ENCODE results near the gene KRT17. TPM values are rescaled to one million over a fixed set of nuclear protein-coding genes. Genes with fewer than 3 reads are reported as not detected.

KRT17 gene
- total and polyA plus RNA-seq, 9 of the 15 experiments (the other 6 are each of a cell fraction or from before 2014, with no cell fraction given): 0.23 to 0.25 TPM; not detected in 7

DNA sequence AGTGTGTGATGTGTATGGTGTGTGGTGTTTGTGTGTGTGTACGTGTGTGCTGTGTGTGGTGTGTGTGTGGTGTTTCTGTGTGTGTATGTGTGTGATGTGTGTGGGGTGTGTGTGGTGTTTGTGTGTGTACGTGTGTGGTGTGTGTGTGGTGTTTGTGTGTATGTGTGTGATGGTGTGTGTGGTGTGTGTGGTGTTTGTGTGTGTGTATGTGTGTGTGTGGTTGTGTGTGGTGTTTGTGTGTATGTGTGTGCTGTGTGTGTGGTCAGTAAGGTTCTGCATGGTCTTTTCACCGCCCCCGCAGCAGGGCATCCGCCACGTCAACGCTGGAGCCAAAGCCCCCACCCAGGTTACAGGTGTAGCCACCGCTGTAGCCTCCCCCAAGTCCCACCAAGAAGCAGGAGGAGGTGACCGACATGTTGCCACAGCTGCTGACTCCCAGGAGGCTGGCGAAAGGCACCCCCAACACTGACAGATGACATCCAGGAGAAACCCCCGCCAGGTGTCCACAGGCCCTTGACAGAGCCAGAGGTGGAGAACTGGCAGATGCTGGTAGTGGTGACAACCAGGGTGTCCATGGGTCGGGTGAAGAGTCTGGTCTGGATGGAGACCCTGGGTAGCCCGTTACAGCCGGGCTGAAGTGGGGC, 9.3 kb upstream of the KRT17 start:
- Histone ChIP-seq H3K4me1 (replicated peaks in 1 of 2; ENCODE audit: control insufficient read depth in 2 of 2, insufficient read depth in 2 of 2, low read length in 2 of 2) (peaks cover 3 to 28% of the 10 kb centered on the region in 2 experiments; a peak in 3 of 5 replicates), H3K9ac (ENCODE audit: insufficient read depth in 1 of 2, low read depth in 2 of 2, low read length in 2 of 2) (no peak overlapping the region), H2AFZ (ENCODE audit: low read depth, low read length) (no peak overlapping the region), H3K36me3 (ENCODE audit: control insufficient read depth, insufficient read depth, low read length) (no peaks in the 10 kb centered on the region), H3K9me3 (replicated peaks; ENCODE audit: control insufficient read depth, insufficient read depth, low read depth, low read length) (no peaks in the 10 kb centered on the region), H3K27ac (ENCODE audit: extremely low read depth, low read depth, low read length) (no peak overlapping the region), H3K27me3 (ENCODE audit: control insufficient read depth in 2 of 2, insufficient read depth in 2 of 2, low read length in 2 of 2) (no peaks in the 10 kb centered on the region), H3K79me2 (ENCODE audit: control insufficient read depth, insufficient read depth, low read length) (no peaks in the 10 kb centered on the region), H4K20me1 (replicated peaks; ENCODE audit: control insufficient read depth, insufficient read depth, low read length) (peaks cover 5% of the 10 kb centered on the region; the same call in 1 of the 2 replicates), H3K4me3 (no peak overlapping the region), H3K9me1 (ENCODE audit: control insufficient read depth, insufficient read depth, low read length) (no peaks in the 10 kb centered on the region), H3K4me2 (ENCODE audit: insufficient read depth, low read length) (no peak overlapping the region)
- ATAC-seq (peak; percentile 42), FAIRE-seq (peak; percentile 96), DNase-seq (ENCODE audit: extremely low read depth in 1 of 4, low spot score in 3 of 4) (no peak)
- ChIA-PET CTCF (ENCODE audit: low intra/inter-chr PET ratio) (no interaction called here), POLR2A (interaction anchor here (0.6 to 2.0 kb wide), 4 partner anchors 55 to 1864 kb away, joined by 3 to 6 read pairs (median 3); partner anchors contain the start of gene EIF1)
- TF ChIP-seq PHF20 (IDR thresholded peaks at IDR 0.05; ENCODE audit: partially characterized antibody) (peak; percentile 77), ZBTB26 (CRISPR knock-in tag; IDR thresholded peaks at IDR 0.05) (peak; percentile 75; the same call in 1 of the 2 replicates), EGR1 (conservative IDR thresholded peaks at IDR 0.05) (peak; percentile 66), HBP1 (CRISPR knock-in tag; IDR thresholded peaks at IDR 0.05) (peak; percentile 25; the same call in 1 of the 2 replicates), ZNF740 (CRISPR knock-in tag; IDR thresholded peaks at IDR 0.05) (0 out of 2 replicates have a peak, but pooled peaks have one; percentile 30), ZNF740 (tag; IDR thresholded peaks at IDR 0.05) (no peak), CBFA2T2 (conservative IDR thresholded peaks at IDR 0.05) (0 out of 2 replicates have a peak, but pooled peaks have one; percentile 3), POLR2G (IDR thresholded peaks at IDR 0.05; ENCODE audit: low read depth, low read length) (no peak)
- TF ChIP-seq, protein P1, sequence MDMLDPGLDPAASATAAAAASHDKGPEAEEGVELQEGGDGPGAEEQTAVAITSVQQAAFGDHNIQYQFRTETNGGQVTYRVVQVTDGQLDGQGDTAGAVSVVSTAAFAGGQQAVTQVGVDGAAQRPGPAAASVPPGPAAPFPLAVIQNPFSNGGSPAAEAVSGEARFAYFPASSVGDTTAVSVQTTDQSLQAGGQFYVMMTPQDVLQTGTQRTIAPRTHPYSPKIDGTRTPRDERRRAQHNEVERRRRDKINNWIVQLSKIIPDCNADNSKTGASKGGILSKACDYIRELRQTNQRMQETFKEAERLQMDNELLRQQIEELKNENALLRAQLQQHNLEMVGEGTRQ (CRISPR knock-in tag; IDR thresholded peaks at IDR 0.05): no peak
- BruUV-seq (replicated peaks): no TSS peak
- intact Hi-C loops (cut with micrococcal nuclease): no loop called here
- in situ Hi-C loops (cut with MboI): no loop called here
- WGBS (ENCODE audit: insufficient coverage, low coverage, missing lambda C conversion rate): 25% methylated on average over 14 of the region's 14 CpGs
